H4 (cell line): ENCODE data around the gene DAZAP2. TPM values are rescaled to one million over a fixed set of nuclear protein-coding genes. Genes with fewer than 3 reads are reported as not detected.
"Not testable (repeated sequence)": the region's sequence is repeated elsewhere in the genome, so short reads cannot be mapped to it uniquely, and the experiment has no call there.

Experiments
- DNase-seq: peaks from one replicate; pipeline ENCODE4 v3.0.0-alpha.2; 2015; ENCODE audit warnings: low spot score
- total RNA-seq: library from RNA; depleted of rRNA; stranded (reverse); fragments of >200 nt; shearing (Covaris generic); gene quantifications from 2 replicates; pipeline ENCODE4 v1.2.3, GENCODE V29; 2014

DAZAP2 gene
- total RNA-seq, 1 experiment from 2014 or later = 319 TPM

- DNase-seq = no peak
Measured at GRCh38 chr12:51247523-51248206, 9.0 kb downstream of the DAZAP2 start.

DNA sequence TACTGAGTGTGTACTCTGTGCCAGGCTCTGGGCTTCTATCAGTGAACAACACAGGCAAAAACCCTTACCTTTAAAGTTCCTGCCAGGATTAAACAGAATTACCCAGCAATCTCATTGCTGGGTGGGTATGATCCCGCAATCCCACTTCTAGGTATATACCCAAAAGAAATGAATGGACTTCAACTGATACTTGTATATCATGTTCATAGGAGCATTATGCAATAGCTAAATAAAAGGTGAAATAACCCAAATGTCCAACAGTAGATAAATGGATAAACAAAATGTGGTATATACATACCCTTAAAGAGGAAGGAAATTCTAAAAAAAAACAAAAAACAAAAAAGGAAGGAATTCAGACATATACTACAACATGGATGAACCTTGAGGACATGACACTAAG, 14.7 kb downstream of the DAZAP2 start:
- no peak for DNase-seq

DNA sequence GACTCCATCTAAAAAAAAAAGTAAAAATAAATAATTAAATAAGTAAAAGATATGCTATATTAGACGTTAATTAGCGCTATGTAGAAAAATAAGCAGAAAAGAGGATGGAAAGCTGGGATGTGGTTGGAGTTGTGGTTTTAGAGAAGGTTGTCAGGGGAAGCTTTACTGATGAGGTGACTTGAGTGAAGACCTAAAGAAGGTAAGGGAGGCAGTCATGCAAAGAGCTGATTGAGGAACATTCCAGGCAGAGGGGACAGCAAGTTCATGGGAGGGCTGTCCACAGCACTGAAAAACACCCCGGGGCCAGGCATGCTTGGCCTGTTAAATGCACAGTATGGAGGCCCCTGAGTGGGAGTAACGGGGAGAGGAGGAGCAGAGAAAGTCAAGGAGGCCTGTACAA, 15.9 kb downstream of the DAZAP2 start:
- DNase-seq = no peak

GRCh38 chr12:51259600-51259999, 21.0 kb downstream of the DAZAP2 start:
- not testable (repeated sequence) for DNase-seq

DNA sequence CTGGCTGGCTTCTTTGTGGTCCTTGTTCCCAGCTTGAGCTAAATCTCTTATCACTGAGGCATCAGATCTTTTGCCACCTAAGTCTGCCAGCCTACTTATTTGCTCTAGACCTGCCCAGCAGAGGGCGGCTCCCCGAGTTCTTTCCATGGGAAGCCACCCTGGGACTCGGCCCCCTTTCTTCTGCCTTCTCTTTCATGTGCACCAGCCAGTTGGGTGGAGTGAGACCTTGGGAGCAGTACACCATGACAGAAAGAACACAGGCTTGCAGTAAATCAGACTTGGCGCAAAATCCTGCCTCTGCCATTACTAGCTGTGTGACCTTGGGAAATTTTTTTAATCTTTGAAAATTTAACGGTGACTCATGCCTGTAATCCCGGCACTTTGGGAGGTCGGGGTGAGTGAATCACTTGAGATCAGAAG, 24.1 kb downstream of the DAZAP2 start:
- peak; percentile 55 for DNase-seq

- DNase-seq = no peak
Measured at GRCh38 chr12:51263341-51263740, 24.7 kb downstream of the DAZAP2 start.

DNA sequence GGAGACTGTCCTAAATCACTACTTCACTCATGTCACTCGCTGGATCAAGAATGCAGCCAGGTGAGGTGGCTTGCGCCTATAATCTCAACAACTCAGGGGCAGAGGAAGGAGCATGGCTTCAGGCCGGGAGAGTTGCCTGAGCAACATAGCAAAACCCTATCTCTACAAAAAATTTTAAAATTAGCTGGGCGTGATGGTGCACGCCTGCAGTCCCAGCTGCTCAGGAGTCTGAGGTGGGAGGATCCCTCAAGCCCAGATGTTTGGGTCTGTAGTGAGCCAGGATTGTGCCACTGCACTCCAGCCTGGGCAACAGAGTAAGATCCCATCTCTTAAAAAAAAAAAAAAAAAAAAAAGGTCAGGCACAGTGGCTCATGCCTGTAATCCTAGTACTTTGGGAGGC, 25.7 kb downstream of the DAZAP2 start:
- no peak for DNase-seq

- no peak for DNase-seq
Measured at GRCh38 chr12:51265024-51265423, 26.4 kb downstream of the DAZAP2 start.

- peak; percentile 24 for DNase-seq
Measured at GRCh38 chr12:51269174-51270066, 30.8 kb downstream of the DAZAP2 start.

- DNase-seq = peak; percentile 24
Measured at GRCh38 chr12:51270067-51270950, 31.7 kb downstream of the DAZAP2 start, which contains the start of gene SMAGP. Gene SMAGP (minus strand): TSS chr12:51270415. CDS start chr12:51269278, 1,137 bp downstream.

DNA sequence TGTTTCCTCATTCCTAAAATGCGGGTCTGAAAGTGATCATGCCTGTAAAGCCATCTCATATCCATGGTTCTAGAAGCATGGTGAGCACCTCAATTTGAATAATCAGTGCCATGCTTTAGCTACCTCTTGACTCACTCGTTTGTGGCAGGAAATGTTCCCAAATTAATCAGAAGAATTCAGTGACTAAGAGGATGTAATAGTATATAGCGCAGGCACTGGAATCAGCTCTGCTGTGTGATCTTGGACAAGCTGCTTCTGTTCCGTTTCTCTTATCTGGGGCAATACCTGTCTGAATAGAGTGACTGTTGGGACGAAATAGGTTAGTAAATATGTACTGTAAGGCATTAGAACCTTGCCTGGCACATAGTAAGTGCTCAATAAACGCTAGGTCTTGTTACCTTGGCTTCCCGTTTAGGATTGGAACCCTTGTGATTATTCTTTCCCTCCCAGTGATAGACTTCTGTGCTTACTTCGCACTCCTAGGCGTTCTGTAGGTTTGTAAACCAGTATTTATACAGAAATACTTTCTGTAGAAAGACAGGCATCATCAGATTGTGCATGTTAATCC, 32.4 kb downstream of the DAZAP2 start:
- peak; percentile 66 for DNase-seq

DNA sequence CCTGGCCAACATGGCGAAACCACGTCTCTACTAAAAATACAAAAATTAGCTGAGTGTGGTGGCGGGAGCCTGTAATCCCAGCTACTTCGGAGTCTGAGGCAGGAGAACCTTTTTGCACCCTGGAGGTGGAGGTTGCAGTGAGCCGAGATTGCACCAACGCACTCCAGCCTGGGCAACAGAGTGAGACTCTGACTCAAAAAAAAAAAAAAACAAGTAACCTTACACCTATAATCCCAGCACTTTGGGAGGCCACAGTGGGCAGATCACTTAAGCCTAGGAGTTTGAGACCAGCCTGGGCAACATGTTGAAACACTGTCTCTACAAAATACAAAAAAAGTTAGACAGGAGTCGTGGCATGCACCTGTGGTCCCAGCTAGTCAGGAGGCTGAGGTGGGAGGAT, 34.2 kb downstream of the DAZAP2 start:
- DNase-seq = not testable (repeated sequence)

- no peak for DNase-seq
Measured at GRCh38 chr12:51275088-51275487, 36.5 kb downstream of the DAZAP2 start.

DNA sequence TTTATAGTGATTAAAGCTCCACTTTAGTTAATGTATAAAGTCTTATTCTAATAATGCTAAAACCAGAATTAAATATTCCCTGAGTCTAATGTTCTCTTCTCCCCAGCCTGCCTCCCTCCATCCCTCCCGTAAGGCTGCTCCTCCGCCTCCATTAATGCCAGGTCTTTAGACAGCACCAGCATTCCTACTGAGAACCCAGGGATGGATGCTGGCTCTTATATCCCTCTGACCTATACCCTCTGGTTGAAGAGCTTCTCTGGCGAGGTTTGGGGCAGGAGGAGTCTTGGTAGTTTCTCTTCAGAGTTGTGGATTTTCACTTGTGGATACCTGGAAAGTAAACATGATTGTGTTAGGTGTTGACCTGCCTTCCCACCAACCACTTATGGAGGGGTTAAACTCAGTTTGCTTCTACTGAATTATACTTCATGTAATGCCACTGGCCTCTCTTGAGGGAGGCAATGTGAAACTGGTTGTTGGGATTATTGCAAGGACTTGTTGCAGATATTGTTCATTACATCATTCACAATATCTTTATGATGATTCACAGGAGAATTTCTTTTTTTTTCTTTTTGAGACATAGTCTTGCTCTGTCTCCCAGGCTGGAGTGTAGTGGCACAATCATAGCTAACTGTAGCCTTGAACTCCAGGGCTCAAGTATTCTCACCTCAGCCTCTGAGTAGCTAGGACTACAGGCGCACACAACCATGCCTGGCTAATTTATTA, 42.7 kb downstream of the DAZAP2 start:
- no peak for DNase-seq

GRCh38 chr12:51285843-51286242, 47.2 kb downstream of the DAZAP2 start:
- no peak for DNase-seq

DNA sequence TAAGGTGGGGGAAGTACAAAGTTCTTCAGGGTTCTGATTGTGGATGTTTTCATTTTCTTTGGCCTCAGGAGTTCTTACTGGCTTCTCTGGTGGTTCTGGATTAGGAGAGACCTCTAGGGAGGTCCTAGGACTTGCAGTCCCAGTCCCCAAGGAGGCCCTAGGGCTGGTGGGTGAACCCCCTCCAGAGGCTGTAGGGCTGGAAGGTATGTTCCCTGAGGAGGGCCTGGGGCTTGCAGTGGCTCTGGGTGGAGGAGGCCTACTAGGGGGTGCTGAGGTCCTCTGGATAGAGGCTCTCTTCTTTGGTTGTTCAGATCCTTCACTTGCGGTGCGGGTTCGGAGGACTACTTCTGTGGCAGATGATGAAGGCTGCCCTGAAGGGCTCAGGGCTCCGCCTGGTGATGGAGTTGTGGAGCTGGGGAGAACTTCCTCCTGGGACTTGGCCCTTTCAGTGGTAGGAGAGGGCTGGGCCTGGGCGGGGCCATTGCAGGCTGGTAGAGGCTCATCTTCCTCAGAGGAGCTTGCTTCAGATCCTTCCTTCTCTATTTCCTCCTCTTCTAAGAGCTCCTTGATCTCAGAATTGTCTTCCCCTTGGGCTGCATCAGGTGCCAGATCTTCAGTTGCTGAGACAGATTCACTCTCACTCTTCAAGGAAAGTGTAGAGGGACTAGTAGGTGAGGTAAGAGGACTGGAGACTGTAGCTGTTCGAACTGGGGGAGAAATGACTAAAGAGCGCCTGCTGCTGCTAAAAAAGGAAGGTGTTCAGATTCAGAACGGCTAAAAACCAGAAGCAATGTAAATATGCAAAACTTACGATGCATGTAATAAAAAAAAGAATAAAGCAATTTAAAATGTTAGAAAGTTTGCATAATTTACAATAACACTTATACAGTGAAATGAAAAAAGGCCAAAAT, 53.2 kb downstream of the DAZAP2 start:
- not testable (repeated sequence) for DNase-seq
